Ramos (cell line): ENCODE results near the gene PRSS35.
"Not testable (repeated sequence)": the region's sequence is repeated elsewhere in the genome, so short reads cannot be mapped to it uniquely, and the experiment has no call there.

Source experiments
- in situ Hi-C: fragments of 300-500 bp; cut with MboI; formaldehyde crosslinking; loops from one replicate; pipeline ENCODE4 v1.14.3; 2022; ENCODE audit warnings: low sequenced_read_pairs; ENCODE audit not compliant: unreplicated experiment

PRSS35 gene

DNA sequence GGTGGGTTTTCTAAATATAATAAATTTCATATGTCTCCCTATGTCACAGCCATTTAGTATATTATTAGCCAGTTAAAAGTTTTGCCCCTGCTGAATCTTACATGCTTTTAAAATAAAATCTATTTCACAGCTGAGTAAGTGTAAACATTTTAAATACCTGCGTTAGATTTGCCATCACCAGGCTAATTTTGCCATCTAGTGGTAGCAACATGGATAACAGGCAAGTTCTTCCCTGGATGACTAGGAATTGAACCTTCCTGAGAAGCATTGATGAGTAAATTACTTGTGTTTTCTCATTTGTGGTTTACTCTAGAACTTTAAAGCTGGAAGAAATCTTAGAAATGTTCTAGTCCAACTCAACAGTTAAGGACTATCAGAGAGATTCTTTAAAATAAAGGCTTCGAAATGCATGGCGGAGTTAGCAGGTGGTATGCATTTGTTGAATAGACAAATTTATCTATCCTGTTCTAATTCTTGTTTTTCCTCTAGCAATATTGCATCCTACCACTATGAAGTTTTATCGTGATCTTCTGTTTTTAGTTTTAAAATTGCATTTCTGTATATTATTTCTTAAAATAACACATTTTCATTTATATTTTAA is 2.6 kb downstream of the PRSS35 start:
- in situ Hi-C loops = loop anchor here (25.0 kb wide), 1 partner anchor 1253 kb away; no protein-coding TSS in a partner anchor

- in situ Hi-C loops = loop anchor here (25.0 kb wide), 1 partner anchor 1255 kb away; no protein-coding TSS in a partner anchor
Measured at GRCh38 chr6:83517500-83517899, 5.2 kb downstream of the PRSS35 start.

GRCh38 chr6:83518816-83519480 is 6.6 kb downstream of the PRSS35 start:
- in situ Hi-C loops = loop anchor here (25.0 kb wide), 1 partner anchor 1257 kb away; no protein-coding TSS in a partner anchor

DNA sequence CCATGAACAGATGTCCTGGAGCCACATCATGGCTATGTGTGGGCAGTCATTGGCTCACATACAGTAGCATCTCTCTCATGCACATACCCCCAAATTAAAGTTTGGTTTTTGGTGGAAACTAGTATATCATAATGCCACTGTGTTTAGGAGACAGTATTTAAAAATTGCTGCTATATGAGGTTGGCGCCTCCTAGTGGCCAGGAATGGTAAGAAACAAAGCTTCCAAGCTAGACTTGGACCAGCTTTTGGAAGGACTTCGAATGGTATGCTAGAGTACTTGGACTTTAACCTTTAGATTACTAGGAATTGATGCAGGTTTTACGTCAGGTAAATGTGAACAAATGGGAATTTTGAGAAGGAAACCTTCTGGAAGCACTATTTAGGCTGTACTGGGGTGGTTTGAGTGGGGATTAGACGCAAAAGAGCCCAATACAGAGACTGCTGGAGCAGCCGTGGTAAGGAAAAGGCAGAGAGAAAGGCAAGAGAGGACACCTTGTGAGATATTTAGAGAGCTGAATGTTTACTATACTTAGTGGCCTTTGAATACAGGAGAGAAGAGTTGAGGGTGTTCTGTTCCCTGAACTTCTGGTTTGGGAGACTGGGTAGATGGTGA is 23.8 kb downstream of the PRSS35 start:
- in situ Hi-C loops = no loop called here

GRCh38 chr6:83536647-83537589 is 24.6 kb downstream of the PRSS35 start:
- in situ Hi-C loops = no loop called here

DNA sequence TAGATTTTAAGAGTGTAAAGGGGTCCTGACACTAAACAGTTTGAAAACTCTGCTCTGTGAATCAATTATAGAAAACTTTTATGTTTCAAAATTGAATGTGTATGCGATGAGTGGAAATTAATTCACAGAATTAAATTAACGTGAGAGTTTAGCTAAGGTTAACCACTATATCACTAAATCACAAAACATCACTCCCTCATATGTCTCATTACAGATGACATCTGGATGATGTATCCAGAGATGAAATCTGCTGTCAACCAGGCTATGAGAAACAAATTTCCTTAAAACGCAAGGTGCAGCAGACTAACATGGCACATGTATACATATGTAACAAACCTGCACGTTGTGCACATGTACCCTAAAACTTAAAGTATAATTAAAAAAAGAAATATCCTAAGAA is 27.3 kb downstream of the PRSS35 start:
- in situ Hi-C loops = no loop called here

DNA sequence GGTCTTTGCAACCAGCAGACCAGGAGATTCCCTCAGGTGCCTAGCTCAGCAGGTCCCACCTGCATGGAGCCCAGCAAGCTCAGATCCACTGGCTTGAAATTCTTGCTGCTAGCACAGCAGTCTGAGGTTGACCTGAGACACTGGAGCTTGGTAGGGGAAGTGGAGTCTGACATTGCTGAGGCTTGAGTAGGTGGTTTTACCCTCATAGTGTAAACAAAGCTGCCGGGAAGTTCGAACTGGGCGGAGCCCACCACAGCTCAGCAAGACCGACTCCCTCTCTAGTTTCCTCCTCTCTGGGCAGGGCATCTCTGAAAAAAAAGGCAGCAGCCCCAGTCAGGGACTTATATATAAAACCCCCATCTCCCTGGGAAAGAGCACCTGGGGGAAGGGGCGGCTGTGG is 34.3 kb downstream of the PRSS35 start:
- in situ Hi-C loops = no loop called here

GRCh38 chr6:83550482-83550881 is 38.1 kb downstream of the PRSS35 start:
- in situ Hi-C loops = not testable (repeated sequence)

DNA sequence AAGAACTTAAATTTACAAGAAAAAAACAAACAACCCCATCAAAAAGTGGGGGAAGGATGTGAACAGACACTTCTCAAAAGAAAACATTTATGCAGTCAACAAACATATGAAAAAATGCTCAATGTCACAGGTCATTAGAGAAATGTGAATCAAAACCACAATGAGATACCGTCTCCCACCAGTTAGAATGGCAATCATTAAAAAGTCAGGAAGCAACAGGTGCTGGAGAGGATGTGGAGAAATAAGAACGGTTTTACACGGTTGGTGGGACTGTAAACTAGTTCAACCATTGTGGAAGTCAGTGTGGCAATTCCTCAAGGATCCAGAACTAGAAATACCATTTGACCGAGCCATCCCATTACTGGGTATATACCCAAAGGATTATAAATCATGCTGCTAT is 39.4 kb downstream of the PRSS35 start:
- in situ Hi-C loops = not testable (repeated sequence)

- in situ Hi-C loops = no loop called here
Measured at GRCh38 chr6:83556871-83557270, 44.5 kb downstream of the PRSS35 start.

DNA sequence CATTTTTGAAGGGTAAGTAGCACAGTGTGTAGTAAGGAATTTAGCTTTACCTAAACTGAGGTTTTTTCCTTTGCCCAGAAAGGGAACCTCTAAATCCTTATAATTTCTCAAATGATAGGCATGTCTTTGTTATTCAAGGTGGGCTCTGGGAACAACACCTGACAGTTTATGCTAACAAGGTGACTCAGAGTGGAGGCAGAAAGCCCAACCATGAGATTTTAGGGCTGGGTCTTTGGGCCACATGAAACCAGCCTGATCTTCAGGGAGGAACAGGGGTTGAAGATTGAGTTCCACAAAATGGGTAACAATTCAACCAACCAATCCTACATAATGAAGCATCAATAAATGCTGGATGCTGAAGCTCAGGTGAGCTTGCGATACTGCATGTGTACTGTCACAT is 46.6 kb downstream of the PRSS35 start:
- in situ Hi-C loops = no loop called here

- in situ Hi-C loops = not testable (repeated sequence)
Measured at GRCh38 chr6:83571663-83572185, 59.4 kb downstream of the PRSS35 start.

GRCh38 chr6:83574783-83575182 is 62.4 kb downstream of the PRSS35 start:
- in situ Hi-C loops = no loop called here
